Endodermal cell (in vitro differentiated cells): ENCODE data around the gene PTCHD4. TPM values are rescaled to one million over a fixed set of nuclear protein-coding genes. Genes with fewer than 3 reads are reported as not detected.

ENCODE experiments used
- DNase-seq: peaks from one replicate; pipeline ENCODE4 v3.0.0-alpha.2; 2017
- H3K27ac ChIP-seq: 2 replicates; pipeline ENCODE4 v1.5.1; 2013; ENCODE audit warnings: mild to moderate bottlenecking, low read depth, low read length, moderate library complexity
- H3K27me3 ChIP-seq: 2 replicates; pipeline ENCODE4 v1.6.1; 2013; ENCODE audit warnings: mild to moderate bottlenecking, low read length, moderate library complexity; ENCODE audit not compliant: insufficient read depth, control insufficient read depth, poor library complexity, severe bottlenecking
- H3K36me3 ChIP-seq: 2 replicates; pipeline ENCODE4 v1.7.0; 2013; ENCODE audit warnings: mild to moderate bottlenecking, low read length, moderate library complexity; ENCODE audit not compliant: control insufficient read depth, insufficient read depth
- H3K4me1 ChIP-seq: one replicate; pipeline ENCODE4 v1.7.0; 2013; ENCODE audit warnings: low read length; ENCODE audit not compliant: control insufficient read depth, insufficient read depth
- H3K4me3 ChIP-seq: 2 replicates; pipeline ENCODE4 v1.5.1; 2013; ENCODE audit warnings: mild to moderate bottlenecking, low read length, moderate library complexity
- H3K9ac ChIP-seq: 2 replicates; pipeline ENCODE4 v1.6.1; 2013; ENCODE audit warnings: mild to moderate bottlenecking, low read length, moderate library complexity; ENCODE audit not compliant: poor library complexity, severe bottlenecking; ENCODE audit errors: extremely low read depth
- H3K9me3 ChIP-seq: 2 replicates; pipeline ENCODE4 v1.6.1; 2013; ENCODE audit warnings: mild to moderate bottlenecking, low read length, moderate library complexity; ENCODE audit not compliant: control insufficient read depth
- H3K27ac Mint-ChIP-seq: 2 replicates; pipeline ENCODE4 v1.8.0; 2020; ENCODE audit warnings: mixed read lengths
- H3K27me3 Mint-ChIP-seq: 2 replicates; pipeline ENCODE4 v1.8.0; 2021; ENCODE audit warnings: mild to moderate bottlenecking, mixed read lengths; ENCODE audit not compliant: insufficient read depth
- H3K36me3 Mint-ChIP-seq: 2 replicates; pipeline ENCODE4 v1.8.0; 2020; ENCODE audit warnings: low read depth, mixed read lengths
- H3K4me1 Mint-ChIP-seq: 2 replicates; pipeline ENCODE4 v1.8.0; 2020; ENCODE audit warnings: mixed read lengths
- H3K4me3 Mint-ChIP-seq: 2 replicates; pipeline ENCODE4 v1.8.0; 2020; ENCODE audit warnings: mild to moderate bottlenecking, moderate library complexity, mixed read lengths
- H3K9me3 Mint-ChIP-seq: 2 replicates; pipeline ENCODE4 v1.8.0; 2020; ENCODE audit warnings: mild to moderate bottlenecking, mixed read lengths
- CTCF ChIP-seq: fragments of 200-600 bp; sonication (generic); conservative IDR thresholded peaks from 2 replicates; pipeline ENCODE4 v1.5.0; 2021; ENCODE audit warnings: antibody characterized with exemption, mild to moderate bottlenecking
- WGBS, 2 experiments: methylation state at CpG; one replicate each; pipeline versions ENCODE4 v1.1.5 to v1.1.7; 2013; ENCODE audit warnings: missing lambda C conversion rate in 2 of 2, mixed read lengths in 1 of 2; ENCODE audit not compliant: insufficient coverage in 1 of 2, insufficient read length in 1 of 2; 5-methylcytosine and 5-hydroxymethylcytosine counted together
- long read RNA-seq, 4 experiments: library from polyadenylated mRNA in 2 of 4; library from RNA in 1 of 4; library from capped mRNA in 1 of 4; stranded (forward) in 3 of 4; unstranded in 1 of 4; transcript quantifications; one replicate each; pipeline ENCODE4 v2.0.0, GENCODE V29; 2020 to 2021; ENCODE audit warnings: inconsistent platforms in 1 of 4
- polyA plus RNA-seq, 2 experiments: library from polyadenylated mRNA; stranded (reverse); fragments of 50-300 nt; gene quantifications; one replicate each; pipeline ENCODE4 v1.2.3, GENCODE V29; 2013
- total RNA-seq, 2 donors: library from RNA; stranded (reverse); fragmentation: NEBNext Ultra II Directional in 1 of 2; extraction: Animal tissue kit (Norgen Biotek cat#: 25700) in 1 of 2; gene quantifications; 2 replicates in 1 of 2; 3 replicates in 1 of 2; pipeline ENCODE4 v1.2.1, GENCODE V29; 2021

The PTCHD4 gene
- under 1 TPM; 0.11 to 0.42 TPM for total RNA-seq
- polyA plus RNA-seq (2013, experiment 1 of 2): 6.3 TPM
- 6.1 TPM for polyA plus RNA-seq (2013, experiment 2 of 2)
- long read RNA-seq, experiment 1: 0 reads
- long read RNA-seq, experiment 2: 0 reads
- long read RNA-seq, experiment 3, partial matches to known transcripts: 0 of 1 reads
- long read RNA-seq, experiment 3, other reads (novel, unspliced or antisense): 1 of 1 reads
- long read RNA-seq, experiment 4: 0 reads

DNA sequence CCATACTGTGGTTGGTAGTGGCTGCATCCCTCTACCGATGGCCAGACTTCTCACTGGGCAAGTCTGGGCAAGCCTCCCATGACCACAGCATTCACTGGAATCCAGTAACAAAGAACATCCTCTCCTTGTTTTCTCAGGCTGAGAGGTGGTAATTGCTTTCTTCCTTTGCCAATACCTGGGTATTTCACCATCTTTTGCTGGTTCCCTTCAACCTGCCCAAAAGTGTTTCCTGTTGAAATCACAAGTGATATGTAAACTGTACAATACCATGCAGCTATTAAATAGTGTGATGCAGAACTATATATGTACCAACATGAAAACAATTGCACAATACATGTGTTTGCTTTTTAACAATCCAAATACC lies at the start of gene PTCHD4:
Gene PTCHD4, minus strand, starts transcription at position 55 of the 364 bp plus-strand sequence. CDS start 42,240 bp downstream, outside the sequence.
- DNase-seq: peak; percentile 81

DNA sequence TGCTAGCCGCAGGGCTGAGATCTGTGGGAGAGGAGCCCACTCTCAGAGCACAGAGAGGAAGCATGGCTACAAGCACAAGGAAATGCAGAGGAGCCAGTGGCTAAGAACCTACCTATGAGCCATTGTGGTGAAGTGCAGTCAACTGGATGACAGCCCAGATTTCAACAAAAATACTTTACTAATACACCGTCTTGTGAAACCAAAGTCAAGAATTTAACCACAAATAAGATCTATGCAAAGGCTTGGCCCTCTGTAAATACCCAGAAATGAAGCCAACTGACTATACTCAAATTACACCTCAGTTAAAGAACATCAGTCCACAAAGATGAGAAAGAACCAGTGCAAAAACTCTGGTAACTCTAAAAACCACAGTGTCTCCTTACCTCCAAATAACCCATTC lies 40.1 kb upstream of the PTCHD4 start:
- H3K27ac Mint-ChIP-seq: no peak overlapping the region
- DNase-seq: no peak
- no peaks in the 10 kb centered on the region for H3K4me1 ChIP-seq
- peaks cover 2% of the 10 kb centered on the region for H3K27me3 Mint-ChIP-seq
- no peak for TF ChIP-seq CTCF
- no peak overlapping the region for H3K4me3 ChIP-seq
- no peaks in the 10 kb centered on the region for H3K4me1 Mint-ChIP-seq
- H3K9me3 Mint-ChIP-seq: peaks cover 52% of the 10 kb centered on the region
- H3K9ac ChIP-seq: no peak overlapping the region
- H3K27ac ChIP-seq: no peak overlapping the region
- H3K36me3 Mint-ChIP-seq: no peaks in the 10 kb centered on the region
- peaks cover 36% of the 10 kb centered on the region for H3K9me3 ChIP-seq
- no peaks in the 10 kb centered on the region for H3K27me3 ChIP-seq
- no peak overlapping the region for H3K4me3 Mint-ChIP-seq
- no peaks in the 10 kb centered on the region for H3K36me3 ChIP-seq
- WGBS, 2 experiments: 86 to 98% methylated on average over 1 to 2 of the region's 2 CpGs

More for the DNA sequence above, at the start of gene PTCHD4:
- H3K27me3 ChIP-seq: no peaks in the 10 kb centered on the region
- H3K4me3 ChIP-seq: peak within 1 kb of the TSS; percentile 74
- H3K27ac ChIP-seq: peak within 1 kb of the TSS; percentile 79
- H3K4me3 Mint-ChIP-seq: peak within 1 kb of the TSS; percentile 61
- H3K9ac ChIP-seq: peak within 1 kb of the TSS; percentile 50
- peaks cover 36% of the 10 kb centered on the region for H3K4me1 Mint-ChIP-seq
- H3K27me3 Mint-ChIP-seq: no peaks in the 10 kb centered on the region
- no peaks in the 10 kb centered on the region for H3K36me3 ChIP-seq
- peak within 1 kb of the TSS; percentile 94 for H3K27ac Mint-ChIP-seq
- H3K9me3 ChIP-seq: no peaks in the 10 kb centered on the region
- WGBS, 2 experiments: 46% methylated on average over 1 of the region's 1 CpG; no CpG with 5 or more reads in 1 of the 2 experiments
- no peak for TF ChIP-seq CTCF
- H3K36me3 Mint-ChIP-seq: peaks cover 2% of the 10 kb centered on the region
- peaks cover 12% of the 10 kb centered on the region for H3K9me3 Mint-ChIP-seq
- H3K4me1 ChIP-seq: peaks cover 15% of the 10 kb centered on the region

GRCh38 chr6:48150701-48151100 lies 39.7 kb upstream of the PTCHD4 start:
- no peak overlapping the region for H3K9ac ChIP-seq
- Mint-ChIP-seq H3K4me3 (no peak overlapping the region), H3K4me1 (no peaks in the 10 kb centered on the region), H3K36me3 (no peaks in the 10 kb centered on the region), H3K27me3 (peaks cover 2% of the 10 kb centered on the region), H3K27ac (no peak overlapping the region), H3K9me3 (peaks cover 49% of the 10 kb centered on the region)
- no peak overlapping the region for H3K4me3 ChIP-seq
- no peak for TF ChIP-seq CTCF
- no peak for DNase-seq
- H3K36me3 ChIP-seq: no peaks in the 10 kb centered on the region
- no peaks in the 10 kb centered on the region for H3K4me1 ChIP-seq
- no peak overlapping the region for H3K27ac ChIP-seq
- 94% methylated on average over 2 of the region's 2 CpGs; no CpG with 5 or more reads in 1 of the 2 experiments for WGBS, 2 experiments
- H3K9me3 ChIP-seq: peaks cover 36% of the 10 kb centered on the region
- H3K27me3 ChIP-seq: no peaks in the 10 kb centered on the region
